GM18907 (cell line): ENCODE measurements around the gene VCX.
"Not testable (repeated sequence)": the region's sequence is repeated elsewhere in the genome, so short reads cannot be mapped to it uniquely, and the experiment has no call there.

ENCODE experiments used
- ATAC-seq: cut with Tn5 transposase; IDR thresholded peaks from one replicate; pipeline ENCODE4 v1.9.1; 2021; ENCODE audit warnings: mild to moderate bottlenecking, moderate library complexity; ENCODE audit not compliant: unreplicated experiment

VCX gene

GRCh38 chrX:7842871-7843270, at the start of gene VCX:
TSS of gene VCX (plus strand) at chrX:7843171. CDS start at chrX:7843204, 33 bp downstream.
- ATAC-seq: not testable (repeated sequence)

- ATAC-seq: no peak
Observed at GRCh38 chrX:7798327-7798726, 44.6 kb upstream of the VCX start.

DNA sequence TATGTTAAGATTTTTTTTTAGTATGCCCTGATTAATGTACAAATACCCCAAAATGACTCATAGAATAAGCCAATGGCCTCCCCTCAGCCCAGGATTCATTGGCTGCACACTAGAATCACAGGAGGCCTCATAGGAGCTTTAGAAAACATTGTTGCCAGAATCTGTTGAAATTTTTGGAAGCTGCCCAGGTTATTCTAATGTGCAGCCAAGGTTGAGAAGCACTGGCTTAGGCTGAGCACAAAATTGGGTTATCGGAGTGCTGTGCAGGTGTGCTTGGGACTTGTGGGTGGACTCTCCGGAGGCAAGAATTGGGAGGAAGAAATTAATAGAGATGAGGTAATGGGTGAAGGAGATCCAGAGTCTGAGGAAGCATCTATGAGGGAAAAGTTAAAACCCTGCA, 41.3 kb upstream of the VCX start:
- ATAC-seq: no peak

DNA sequence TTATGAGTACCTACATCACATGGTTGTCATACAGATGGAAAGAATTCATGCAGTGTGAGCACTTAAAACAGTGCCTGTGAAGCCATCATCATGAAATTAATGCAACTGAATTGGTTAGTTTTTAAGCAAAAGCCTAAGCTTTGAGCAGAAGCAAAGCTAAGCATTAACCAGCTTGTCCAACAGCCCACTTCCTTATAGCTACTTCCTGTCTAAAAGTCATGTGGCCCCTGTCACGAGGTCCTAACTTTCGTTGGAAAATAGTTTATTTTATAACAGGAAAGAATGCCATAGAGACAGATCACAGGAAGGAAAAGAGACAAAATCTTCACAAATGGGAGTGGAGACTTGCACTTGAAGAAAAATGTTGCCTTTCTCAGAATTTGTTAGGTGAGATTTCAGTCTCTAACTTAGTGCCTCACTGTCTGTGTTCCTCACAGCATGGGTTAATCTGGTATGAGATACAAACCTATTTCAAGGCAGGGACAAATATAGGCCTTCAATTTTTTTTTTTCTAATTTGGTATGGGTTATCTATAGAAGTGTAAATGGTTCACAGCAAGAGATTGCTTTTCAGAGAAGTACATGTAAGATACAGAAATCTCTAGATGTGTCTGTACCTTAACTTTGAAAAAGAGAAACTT, 27.7 kb upstream of the VCX start:
- ATAC-seq: peak; percentile 62

GRCh38 chrX:7828594-7828993, 14.4 kb upstream of the VCX start:
- no peak for ATAC-seq

DNA sequence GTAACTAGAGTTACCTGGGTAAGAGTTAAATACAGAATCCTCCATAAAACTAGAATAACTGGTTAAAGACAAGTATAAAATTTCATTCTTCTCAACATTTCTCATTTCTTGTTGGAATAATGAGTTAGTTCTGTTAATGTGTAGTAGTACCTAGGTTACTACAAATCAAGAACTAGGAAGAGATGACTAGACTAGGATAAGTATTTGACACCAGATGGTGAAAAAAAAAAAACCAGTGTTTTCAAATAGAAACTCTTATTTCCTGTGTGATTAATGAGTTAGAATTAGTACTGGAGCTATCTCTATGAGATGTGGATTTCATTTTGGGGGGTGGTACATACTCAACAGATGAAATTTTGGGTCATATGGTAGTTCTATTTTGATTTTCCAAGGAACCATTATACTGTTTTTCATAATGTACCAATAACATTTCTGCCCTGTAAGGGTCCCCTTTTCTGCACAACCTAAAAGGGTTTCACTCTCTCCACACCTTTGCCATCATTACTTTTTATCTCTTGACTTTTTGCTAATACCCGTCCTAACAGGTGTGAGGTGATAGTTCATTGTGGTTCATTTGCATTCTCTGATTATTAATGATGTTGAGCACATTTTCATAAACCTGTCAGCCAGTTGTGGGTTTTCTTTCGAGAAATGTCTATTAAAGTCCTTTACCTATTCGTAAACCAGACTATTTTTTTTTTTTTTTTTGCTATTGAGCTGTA, 1.7 kb upstream of the VCX start:
- no peak for ATAC-seq

DNA sequence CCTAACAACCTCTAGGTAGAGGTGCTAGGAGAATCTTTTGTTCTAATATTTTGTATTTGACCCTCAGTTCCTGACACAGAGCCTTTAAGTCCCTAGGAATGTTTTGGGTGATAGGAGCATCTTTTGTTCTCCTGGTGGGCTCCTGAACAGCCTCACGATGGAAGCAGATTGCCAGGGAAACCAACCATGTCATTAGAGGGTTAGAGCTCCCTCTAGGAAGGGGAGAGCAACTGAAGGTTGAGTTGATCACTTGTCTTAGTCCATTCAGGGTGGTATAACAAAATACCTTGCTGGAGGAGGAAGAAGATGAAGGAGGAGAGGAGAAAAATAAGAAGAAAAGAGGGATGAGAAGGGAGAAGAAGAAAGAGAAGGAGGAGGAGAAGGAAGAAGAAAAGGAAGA, 9.2 kb downstream of the VCX start:
- ATAC-seq: no peak

DNA sequence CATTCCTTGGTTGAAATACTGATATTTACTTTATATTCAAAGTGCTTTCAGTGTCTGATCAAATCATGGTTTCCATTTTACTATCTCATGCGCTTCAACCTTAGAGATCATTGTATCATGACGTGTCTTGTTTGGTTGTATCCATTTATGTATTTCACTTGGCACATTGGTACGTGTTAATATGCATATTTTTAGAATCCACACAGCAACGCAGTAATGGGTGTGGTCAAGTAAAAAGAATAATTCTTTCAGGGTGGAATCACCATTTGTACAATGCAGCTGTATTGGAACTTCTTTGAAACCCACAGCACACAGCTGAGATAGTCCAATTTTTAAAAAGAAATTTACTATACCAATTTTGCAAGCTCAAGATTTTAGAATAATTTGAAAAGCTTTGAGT, 29.1 kb downstream of the VCX start:
- ATAC-seq: no peak

- ATAC-seq: no peak
Observed at GRCh38 chrX:7876957-7877356, 34.0 kb downstream of the VCX start.

DNA sequence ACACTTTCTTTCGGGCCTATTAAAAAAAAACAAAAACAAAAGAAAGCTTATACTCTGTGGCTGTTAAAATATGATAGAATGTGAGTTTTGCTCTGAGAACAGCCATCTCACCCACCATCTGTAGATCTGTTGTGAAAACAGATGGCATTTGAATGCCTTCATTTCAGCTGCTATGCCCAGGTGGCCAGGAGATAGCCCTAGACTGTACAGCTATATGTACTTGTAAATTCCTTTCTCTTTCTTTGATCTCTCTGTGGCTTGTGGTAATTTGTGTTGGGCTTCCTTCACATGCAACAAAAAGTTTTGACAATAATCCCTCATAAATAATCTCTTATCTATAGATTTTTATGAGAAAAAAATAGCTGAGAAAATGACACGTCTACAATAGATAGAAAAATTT, 46.2 kb downstream of the VCX start:
- peak; percentile 56 for ATAC-seq

GRCh38 chrX:7889680-7890079, 46.7 kb downstream of the VCX start:
- no peak for ATAC-seq

- no peak for ATAC-seq
Observed at GRCh38 chrX:7891928-7892327, 49.0 kb downstream of the VCX start.
